ENCODE measurements around the gene SYT7.

DNA sequence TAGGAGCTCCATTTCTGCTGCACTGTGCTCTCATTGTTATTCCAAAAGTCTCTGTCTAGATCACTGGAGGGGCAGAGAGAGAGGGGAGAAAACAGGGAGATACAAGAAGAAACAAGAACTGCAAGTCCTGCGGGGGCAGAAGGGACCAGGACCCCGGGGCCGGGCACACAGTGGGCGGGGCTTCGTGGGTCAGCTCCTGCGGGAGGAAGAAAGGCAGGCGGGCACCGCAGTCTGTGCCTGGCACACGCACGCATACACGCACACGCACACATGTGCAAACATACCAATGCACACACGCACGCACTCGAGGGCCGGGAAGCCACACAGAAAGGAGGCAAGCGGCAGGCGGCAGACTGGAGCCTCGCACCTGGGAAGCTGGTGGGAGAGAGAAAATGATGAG is 33.6 kb downstream of the SYT7 start:
- TF ChIP-seq, protein P1, sequence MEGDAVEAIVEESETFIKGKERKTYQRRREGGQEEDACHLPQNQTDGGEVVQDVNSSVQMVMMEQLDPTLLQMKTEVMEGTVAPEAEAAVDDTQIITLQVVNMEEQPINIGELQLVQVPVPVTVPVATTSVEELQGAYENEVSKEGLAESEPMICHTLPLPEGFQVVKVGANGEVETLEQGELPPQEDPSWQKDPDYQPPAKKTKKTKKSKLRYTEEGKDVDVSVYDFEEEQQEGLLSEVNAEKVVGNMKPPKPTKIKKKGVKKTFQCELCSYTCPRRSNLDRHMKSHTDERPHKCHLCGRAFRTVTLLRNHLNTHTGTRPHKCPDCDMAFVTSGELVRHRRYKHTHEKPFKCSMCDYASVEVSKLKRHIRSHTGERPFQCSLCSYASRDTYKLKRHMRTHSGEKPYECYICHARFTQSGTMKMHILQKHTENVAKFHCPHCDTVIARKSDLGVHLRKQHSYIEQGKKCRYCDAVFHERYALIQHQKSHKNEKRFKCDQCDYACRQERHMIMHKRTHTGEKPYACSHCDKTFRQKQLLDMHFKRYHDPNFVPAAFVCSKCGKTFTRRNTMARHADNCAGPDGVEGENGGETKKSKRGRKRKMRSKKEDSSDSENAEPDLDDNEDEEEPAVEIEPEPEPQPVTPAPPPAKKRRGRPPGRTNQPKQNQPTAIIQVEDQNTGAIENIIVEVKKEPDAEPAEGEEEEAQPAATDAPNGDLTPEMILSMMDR (IDR thresholded peaks at IDR 0.05) = no peak
- TF ChIP-seq POLR2A (IDR thresholded peaks at IDR 0.05) = no peak
